Measurements from ENCODE around the gene FAF1.

The FAF1 gene

DNA sequence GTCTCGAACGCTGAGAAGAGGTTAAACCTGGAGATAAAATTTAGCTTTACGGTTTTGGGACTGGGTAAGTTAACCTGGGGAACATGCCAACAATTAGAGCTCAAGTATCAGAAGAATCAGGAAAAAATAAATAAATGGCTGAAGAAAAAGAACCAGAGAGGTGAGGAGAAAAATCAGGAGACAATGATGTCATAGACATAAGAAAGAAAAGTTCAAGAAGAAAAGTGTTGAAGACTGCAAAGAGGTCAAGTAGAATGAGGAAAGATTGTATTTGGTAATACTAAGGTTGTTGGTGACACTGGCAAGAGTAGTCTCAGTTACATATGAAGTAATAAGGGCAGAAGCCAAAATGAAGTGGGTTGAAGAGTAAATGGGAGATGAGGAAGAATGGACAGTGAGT lies 36.0 kb upstream of the FAF1 start:
- TF ChIP-seq CTCF (IDR thresholded peaks at IDR 0.05) = no peak
- Histone ChIP-seq H3K9me3 (no peaks in the 10 kb centered on the region), H3K4me1 (no peaks in the 10 kb centered on the region), H3K4me3 (no peak overlapping the region), H3K27me3 (no peaks in the 10 kb centered on the region), H3K36me3 (no peaks in the 10 kb centered on the region), H3K27ac (no peak overlapping the region)
- DNase-seq = no peak
- intact Hi-C loops (cut with DNase I; ENCODE audit: low total_unique reads) = no loop called here

DNA sequence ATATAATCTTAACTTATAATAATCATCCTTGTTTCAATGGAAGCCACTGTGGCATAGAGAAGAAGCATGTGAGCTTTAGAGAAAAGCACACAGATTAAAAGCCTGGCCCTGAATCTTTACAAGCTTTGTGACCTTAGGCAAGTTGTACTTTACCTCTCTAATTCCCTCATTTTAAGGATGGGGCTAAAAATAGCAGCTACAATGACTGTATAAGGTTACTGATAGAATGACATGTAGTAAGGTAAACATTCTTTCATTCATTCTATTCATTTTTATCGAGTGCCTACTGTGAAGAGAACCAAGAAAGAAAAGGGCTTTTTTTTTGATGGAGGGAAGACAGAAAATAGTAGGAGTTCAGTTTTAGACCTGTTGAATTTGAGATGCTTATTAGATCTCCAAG lies 35.6 kb upstream of the FAF1 start:
- no peak overlapping the region for H3K27ac ChIP-seq
- no peak for DNase-seq
- H3K27me3 ChIP-seq = no peaks in the 10 kb centered on the region
- H3K4me3 ChIP-seq = no peak overlapping the region
- TF ChIP-seq CTCF (IDR thresholded peaks at IDR 0.05) = no peak
- no peaks in the 10 kb centered on the region for H3K9me3 ChIP-seq
- no peaks in the 10 kb centered on the region for H3K36me3 ChIP-seq
- no peaks in the 10 kb centered on the region for H3K4me1 ChIP-seq
- intact Hi-C loops (cut with DNase I; ENCODE audit: low total_unique reads) = no loop called here

DNA sequence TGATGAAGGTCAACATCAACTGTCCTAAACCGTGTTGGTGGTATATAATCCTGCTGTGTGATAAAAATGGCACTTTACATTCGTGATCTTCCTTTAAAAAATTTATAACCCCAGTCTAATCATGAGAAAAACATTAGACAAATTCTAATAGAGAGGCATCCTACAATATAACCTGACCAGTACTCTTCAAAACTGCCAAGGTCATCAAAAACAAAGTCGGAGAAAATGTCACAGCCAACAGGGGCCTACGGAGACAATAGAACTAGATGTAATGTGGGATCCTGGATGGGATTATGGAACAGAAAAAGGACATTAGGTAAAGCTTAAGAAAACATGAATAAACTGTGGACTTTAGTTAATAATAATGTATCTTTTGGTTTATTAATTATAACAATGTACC lies 34.9 kb upstream of the FAF1 start:
- Histone ChIP-seq H3K27me3 (no peaks in the 10 kb centered on the region), H3K9me3 (no peaks in the 10 kb centered on the region), H3K4me1 (no peaks in the 10 kb centered on the region), H3K4me3 (no peak overlapping the region), H3K36me3 (no peaks in the 10 kb centered on the region), H3K27ac (no peak overlapping the region)
- DNase-seq = no peak
- intact Hi-C loops (cut with DNase I; ENCODE audit: low total_unique reads) = no loop called here
- no peak for TF ChIP-seq CTCF (IDR thresholded peaks at IDR 0.05)

DNA sequence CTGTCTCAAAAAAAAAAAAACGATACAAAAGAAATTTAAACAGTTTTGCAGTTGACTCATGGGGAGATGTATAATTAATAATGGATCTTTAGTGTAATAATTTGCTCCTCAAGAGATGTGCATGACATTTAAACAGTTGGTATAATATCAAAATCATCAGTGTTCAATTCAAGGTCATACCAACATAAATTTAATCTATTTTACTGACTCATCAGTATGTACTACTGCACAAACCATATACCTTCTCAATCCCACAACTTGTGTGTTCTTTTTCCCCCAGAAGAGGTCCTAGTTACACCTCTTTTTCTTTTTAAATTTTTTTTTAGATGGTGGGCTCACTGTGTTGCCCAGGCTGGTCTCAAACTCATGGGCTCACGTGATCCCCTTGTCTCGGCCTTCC lies 33.6 kb upstream of the FAF1 start:
- no peaks in the 10 kb centered on the region for H3K36me3 ChIP-seq
- intact Hi-C loops (cut with DNase I; ENCODE audit: low total_unique reads) = no loop called here
- no peak for TF ChIP-seq CTCF (IDR thresholded peaks at IDR 0.05)

DNA sequence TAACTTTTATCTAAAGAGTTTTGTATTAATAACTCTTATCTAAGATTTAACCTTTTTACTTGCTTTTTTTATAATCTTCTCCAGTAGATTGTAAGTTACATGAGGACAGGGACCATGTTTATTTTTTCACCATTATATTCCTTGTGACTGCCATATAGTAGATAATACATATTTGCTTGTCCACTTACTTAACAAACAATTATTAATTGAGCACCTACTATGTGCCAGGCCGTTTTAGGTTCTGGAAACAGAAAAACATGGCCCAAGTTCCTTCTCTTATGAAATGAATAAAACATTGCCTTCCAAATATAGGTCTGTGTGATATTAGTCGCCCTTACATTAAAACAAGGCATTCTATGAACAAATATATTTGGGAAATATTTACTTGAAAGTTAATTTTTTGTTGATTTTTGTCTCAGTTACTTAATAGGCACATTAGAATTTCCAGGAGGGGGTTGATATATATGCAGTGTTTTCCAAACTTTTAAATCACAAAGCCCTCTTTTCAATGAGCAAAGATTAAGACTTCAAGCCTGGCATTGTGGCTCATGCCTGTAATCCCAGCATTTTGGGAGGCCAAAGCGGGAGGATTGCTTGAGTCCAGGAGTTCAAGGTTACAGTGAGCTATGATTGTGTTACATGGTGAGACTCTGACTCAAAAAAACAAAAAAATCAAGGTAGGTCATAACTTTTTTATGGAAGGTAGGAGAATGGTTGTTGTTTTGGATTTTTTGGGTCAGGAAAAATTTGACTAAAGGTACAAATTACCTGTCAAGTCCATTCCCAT lies 32.7 kb upstream of the FAF1 start:
- no peaks in the 10 kb centered on the region for H3K4me1 ChIP-seq
- no peak for TF ChIP-seq CTCF (IDR thresholded peaks at IDR 0.05)
- intact Hi-C loops (cut with DNase I; ENCODE audit: low total_unique reads) = no loop called here

More for the DNA sequence above, 33.6 kb upstream of the FAF1 start:
- no peaks in the 10 kb centered on the region for H3K4me1 ChIP-seq
- no peaks in the 10 kb centered on the region for H3K9me3 ChIP-seq
- no peak overlapping the region for H3K27ac ChIP-seq
- no peaks in the 10 kb centered on the region for H3K27me3 ChIP-seq
- H3K4me3 ChIP-seq = no peak overlapping the region
- DNase-seq = no peak

More for the DNA sequence above, 32.7 kb upstream of the FAF1 start:
- H3K27ac ChIP-seq = no peak overlapping the region
- DNase-seq = no peak
- H3K4me3 ChIP-seq = no peak overlapping the region
- no peaks in the 10 kb centered on the region for H3K9me3 ChIP-seq
- H3K27me3 ChIP-seq = no peaks in the 10 kb centered on the region
- H3K36me3 ChIP-seq = no peaks in the 10 kb centered on the region

All from tibial artery (tissue), 4 donors.